Sigmoid colon (tissue), 4 donors: ENCODE results near the gene GEMIN2.

Source experiments
- CTCF ChIP-seq, 4 experiments: fragments of 450-650 bp in 3 of 4; fragments of 200-600 bp in 1 of 4; IDR thresholded peaks; one replicate each; pipeline ENCODE4 v1.5.1; 2016 to 2019; ENCODE audit warnings: antibody characterized with exemption in 4 of 4, mild to moderate bottlenecking in 3 of 4, moderate library complexity in 2 of 4
- POLR2A ChIP-seq, 2 donors: fragments of 450-650 bp; IDR thresholded peaks; one replicate each; pipeline ENCODE4 v1.6.1; 2016; ENCODE audit warnings: antibody characterized with exemption in 2 of 2, mild to moderate bottlenecking in 2 of 2, moderate library complexity in 2 of 2
- POLR2AphosphoS5 ChIP-seq, 4 donors: sonication (generic); formaldehyde crosslinking; IDR thresholded peaks; one replicate each; pipeline ENCODE4 v1.6.1; 2017; ENCODE audit warnings: antibody characterized with exemption in 4 of 4

DNA sequence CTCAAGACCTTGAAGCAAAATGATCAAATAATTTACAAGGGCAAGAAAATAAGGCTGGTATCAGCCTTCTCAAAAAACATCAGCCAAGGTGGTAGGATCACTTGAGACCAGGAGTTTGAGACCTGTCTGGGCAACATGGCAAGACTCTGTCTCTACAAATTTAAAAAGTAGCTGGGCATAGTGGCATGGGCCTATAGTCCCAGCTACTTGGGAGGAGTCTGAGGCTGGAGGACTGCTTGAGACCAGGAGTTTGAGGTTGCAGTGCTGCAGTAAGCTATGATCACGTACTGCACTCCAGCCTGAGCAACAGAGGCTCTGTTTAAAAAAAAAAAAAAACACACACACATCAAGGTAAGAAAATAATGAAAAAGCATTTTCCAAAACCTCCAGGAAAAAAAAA is 33.2 kb upstream of the GEMIN2 start:
- TF ChIP-seq CTCF (IDR thresholded peaks at IDR 0.05) (no peak), POLR2A (IDR thresholded peaks at IDR 0.05) (no peak), POLR2AphosphoS5 (IDR thresholded peaks at IDR 0.05) (no peak)
